ENCODE results near the gene CCNI2.
A peak's percentile ranks its signal among the peaks of the same experiment; 100 is the strongest.

Gene CCNI2

GRCh38 chr5:132746954-132747615, at the start of gene CCNI2:
TSS of gene CCNI2 (plus strand) at chr5:132747426. CDS start at chr5:132747496, 70 bp downstream.
- DNase-seq = peak; percentile 72

GRCh38 chr5:132704875-132705274, 42.4 kb upstream of the CCNI2 start:
- DNase-seq = no peak

GRCh38 chr5:132708645-132709044, 38.6 kb upstream of the CCNI2 start:
- no peak for DNase-seq

- no peak for DNase-seq
Observed at GRCh38 chr5:132714456-132715307, 32.5 kb upstream of the CCNI2 start.

DNA sequence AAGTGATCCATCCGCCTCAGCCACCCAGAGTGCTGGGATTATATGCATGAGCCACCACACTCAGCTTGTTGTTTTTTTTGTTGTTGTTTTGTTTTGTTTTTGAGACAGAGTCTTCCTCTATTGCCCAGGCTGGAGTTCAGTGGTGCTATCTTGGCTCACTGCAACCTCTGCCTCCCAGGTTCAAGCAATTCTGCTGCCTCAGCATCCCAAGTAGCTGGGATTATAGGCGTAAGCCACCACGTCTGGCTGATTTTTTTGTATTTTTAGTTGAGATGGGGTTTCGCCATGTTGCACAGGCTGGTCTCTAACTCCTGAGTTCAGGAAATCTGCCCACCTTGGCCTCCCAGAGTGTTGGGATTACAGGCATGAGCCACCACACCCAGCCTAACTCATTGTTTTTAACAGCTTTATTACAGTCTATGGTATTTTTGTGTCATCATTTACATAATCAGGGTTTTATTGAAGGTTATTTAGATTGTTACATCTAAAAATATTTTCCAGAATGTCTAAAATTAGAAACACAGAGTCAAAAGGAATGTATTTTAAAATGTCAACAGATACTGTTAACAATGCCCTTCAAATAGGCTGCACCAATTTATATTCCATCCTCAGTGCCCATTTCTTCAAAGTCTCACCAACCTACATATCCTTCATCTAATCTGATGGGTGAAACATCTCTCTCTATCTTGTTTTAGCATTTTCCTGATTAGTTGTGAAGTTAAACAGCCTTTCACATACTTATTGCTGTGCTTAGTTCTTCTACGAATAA, 28.5 kb upstream of the CCNI2 start:
- DNase-seq = no peak

DNA sequence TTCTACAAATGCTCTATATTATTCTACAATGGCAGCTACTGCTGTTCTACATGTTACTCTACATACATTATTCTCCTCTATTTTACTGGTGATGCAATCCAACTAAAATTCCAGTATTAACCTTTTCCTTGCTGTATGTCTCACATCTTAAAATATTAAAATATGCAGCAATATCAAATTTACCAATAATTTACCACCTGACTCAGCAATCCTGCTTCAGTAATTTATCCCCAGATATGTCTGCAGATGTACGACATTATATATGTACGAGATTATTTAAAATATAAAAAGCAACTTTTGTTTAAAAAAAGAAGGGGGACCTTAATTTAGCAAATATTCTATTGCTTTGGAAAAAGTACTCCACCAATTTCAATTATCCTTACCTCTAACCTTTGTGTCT, 21.5 kb upstream of the CCNI2 start:
- DNase-seq = no peak

- DNase-seq = no peak
Observed at GRCh38 chr5:132729896-132730295, 17.3 kb upstream of the CCNI2 start.

GRCh38 chr5:132733499-132734148, 13.6 kb upstream of the CCNI2 start:
- DNase-seq = no peak

DNA sequence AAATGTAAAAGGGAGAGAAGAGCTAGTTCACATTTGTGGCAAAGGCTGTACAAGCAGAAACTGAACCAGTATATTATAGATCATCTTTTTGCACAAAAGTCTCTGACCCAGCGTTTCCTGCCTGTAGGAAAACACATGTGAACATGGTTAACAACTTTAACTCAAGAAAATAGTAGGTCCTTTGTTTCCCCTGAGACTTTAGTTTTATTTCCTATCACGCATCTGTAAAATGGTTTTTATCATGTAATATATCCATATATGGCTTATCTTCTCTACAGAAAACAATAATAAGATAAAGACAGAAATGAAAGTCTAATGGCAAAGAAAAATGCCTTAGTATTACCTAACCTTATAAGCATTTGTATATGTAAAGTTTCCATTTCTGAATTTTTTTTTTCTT, 12.5 kb upstream of the CCNI2 start:
- DNase-seq = no peak

DNA sequence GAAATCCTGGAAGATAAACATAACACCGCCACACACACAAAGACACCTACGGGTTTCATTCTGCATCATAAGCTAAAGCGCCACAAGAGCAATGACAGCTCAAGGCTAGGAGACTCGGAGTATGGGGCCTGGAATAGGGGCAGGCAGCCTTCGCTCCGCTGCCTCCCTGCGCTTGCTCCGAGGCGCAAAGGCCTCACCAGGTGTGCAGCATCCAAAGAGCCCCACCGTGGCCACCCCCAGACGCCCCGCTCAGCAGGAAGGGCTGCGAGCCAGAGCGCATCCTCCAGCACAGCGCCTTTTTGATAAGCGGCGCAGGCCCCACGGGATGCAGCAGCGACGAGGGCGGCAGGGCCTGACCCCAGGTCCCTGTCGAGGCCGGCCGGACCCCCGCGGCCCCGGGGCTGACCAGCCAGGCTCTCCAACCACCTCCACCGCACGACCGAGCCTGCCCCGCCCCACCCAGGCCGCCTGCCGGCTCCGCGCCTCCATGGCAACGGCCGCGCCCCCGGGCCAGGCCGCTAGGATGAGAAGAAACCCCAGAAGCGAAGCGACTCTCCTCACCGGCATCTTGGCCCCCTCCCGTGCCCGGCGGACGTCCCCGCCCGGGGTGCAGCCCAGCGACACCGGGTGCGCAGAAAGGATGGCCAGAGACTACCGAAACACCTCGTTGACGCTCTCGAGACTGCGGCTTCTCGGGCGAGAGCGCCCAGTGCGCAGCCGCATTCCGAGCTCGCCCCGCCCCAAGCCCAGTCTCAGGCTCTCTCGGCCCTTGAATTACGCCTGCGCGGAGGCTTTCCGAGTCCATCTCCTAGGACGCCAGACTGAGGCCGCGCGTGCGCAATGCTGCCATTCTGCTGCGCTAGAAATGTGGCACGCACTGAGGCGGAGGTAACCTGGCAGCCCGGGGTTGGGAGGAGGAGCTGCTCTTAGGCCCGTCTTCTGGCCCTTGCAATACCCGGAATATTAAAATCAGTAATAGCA, 10.1 kb upstream of the CCNI2 start, which contains the start of gene KIF3A:
Gene KIF3A (minus strand): TSS at position 694 of the 981 bp plus-strand sequence. CDS start 127 bp downstream, at position 567.
- DNase-seq = peak; percentile 100

DNA sequence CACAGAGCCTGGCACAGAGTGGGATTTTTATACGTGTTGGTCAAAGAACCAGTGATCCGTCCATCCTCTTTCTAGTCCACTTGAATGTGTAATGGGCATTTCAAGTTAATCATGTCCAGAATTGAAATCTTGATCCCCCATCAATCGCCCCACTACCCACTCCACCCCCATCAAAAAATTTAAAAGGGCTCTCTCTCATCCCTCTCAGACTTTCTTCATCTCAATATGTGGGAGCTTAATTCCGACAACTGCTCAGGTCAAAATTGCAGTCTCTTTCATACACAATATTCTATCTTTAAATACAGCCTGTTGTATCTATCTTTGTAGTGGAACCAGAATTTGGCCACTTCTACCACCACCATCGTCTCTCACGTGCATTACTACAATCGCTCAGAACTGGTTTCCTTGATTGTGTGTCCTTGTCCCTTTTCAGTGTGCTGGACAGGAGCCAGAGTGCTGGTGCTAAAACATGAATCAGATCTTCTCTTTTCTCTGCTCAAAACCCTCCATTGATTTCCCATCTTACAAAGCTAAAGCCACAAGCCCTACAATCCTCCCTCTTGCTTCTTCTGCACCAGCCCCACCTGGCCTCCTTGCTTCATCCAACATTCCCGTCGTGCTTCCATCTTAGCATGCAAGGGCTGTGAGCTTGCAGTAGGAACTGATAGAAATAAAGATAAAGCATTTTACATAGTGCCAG, 9.1 kb upstream of the CCNI2 start:
- DNase-seq = no peak

- no peak for DNase-seq
Observed at GRCh38 chr5:132739232-132739631, 8.0 kb upstream of the CCNI2 start.

GRCh38 chr5:132742158-132742557, 5.1 kb upstream of the CCNI2 start:
- no peak for DNase-seq

- DNase-seq = no peak
Observed at GRCh38 chr5:132742626-132743025, 4.6 kb upstream of the CCNI2 start.

DNA sequence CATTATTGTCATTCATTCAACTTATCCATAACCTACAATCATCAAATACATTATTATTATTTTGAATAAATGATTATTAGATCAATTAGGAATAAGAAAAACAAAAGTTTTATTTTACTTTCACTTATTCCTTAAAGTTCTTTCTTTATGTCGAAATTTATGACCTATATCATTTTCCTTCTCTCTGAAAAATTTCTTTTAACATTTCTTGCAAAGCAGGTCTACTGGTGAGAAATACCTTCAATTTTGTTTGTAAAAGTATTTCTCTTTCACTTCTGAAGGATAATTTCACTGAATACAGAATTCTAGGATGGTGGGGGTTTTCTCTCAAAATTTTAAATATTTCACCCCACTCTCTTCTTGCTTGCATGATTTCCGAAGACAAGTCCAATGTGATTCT, 2.6 kb upstream of the CCNI2 start:
- DNase-seq = no peak

DNA sequence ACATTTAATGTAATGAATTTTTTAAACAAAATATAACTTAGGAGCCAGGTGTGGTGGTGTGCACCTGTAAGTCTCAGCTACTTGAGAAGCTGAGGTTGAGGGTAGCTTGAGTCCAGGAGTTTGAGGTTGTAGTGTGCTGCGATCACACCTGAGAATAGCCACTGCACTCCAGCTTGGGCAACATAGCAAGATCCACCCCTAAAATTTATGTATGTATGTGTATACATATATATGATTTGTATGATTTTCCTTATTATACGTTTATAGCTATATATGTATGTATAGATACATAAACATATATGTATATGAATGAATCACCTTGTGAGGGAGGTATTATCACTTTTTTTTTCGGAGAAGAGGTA, 653 bp upstream of the CCNI2 start:
- no peak for DNase-seq

GRCh38 chr5:132747616-132748440, 602 bp downstream of the CCNI2 start:
- DNase-seq = peak; percentile 66

DNA sequence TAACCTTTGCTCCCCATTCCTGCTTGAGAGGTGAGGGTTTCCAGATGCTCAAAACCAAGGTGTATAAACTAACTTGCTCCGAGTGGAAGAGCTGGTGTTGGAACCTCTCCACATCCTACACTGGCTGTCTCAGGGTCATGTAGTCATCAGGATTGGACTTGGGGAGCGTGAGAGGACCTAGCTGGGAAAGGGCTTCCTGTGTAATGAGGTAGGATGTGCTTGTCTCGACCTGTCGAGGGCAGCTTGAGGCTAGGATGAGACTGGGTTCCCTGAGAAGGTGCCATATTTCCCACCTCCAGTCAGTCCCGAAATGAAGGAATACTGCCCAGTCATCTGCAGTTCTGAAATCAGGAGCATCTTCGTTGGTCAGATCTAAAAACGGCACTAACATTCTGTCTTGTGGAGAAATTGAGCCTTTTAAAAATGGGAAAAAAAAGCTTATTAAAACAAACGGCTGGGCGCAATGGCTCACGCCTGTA, 1.3 kb downstream of the CCNI2 start:
- DNase-seq = no peak

DNA sequence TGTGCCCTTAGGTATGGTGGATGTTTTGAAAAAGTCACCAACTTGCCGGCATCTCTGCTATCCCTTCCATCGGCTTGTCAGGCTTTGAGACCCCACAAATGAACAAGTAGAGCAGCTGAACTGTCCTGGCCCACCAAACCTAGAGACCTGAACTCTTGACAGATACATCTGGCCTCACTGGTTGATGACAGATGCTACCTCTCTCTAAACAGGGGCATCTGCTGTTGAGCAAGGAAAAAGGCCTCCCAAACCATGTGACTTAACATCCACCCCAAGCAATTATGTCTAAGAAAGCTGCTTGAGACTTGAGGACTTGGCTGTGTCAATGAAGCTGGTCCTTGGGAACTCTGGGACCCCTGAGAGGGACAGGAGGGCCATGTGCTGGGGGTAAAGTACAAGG, 2.3 kb downstream of the CCNI2 start:
- no peak for DNase-seq
